Measurements from ENCODE around the gene RFX1.

DNA sequence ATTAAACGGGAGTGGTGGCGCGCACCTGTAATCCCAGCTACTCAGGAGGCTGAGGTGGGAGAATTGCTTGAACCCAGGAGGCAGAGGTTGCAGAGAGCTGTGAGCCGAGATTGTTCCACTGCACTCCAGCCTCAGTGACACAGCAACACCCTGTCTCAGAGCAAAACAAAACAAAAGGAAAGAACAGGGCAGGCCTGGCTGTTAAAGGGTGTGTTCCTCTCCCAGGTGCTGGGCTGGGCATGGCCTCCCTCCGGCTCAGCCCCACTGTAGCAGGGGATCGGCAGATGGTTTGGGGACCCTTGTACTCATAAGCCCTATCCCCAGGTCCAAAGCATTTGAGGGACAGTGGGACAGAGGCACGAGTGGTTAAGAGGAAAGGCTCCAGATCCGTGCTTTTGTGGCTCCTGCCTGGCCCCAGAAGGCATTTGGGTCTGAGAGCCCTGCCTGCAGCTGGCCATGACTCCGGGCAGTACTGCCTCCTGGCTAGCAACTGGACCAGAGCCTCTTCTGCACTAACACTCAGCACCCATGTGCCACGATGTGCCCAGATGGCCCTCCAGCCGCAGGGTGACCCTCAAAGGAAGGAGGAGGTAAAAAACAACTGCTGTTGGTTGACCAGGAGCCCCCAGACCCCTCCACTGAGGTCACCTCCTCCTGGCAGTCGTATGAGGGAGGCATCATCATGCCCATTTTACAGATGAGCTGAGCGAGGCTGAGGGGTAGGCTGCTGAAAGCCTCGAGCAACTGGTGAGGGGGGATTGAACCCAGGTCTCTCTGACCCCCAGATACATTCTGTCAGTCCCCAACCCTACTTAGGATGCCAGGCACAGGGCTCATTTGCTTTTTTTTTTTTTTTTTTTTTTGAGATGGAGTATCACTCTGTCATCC is 10.0 kb downstream of the RFX1 start:
- TF ChIP-seq, protein P1, sequence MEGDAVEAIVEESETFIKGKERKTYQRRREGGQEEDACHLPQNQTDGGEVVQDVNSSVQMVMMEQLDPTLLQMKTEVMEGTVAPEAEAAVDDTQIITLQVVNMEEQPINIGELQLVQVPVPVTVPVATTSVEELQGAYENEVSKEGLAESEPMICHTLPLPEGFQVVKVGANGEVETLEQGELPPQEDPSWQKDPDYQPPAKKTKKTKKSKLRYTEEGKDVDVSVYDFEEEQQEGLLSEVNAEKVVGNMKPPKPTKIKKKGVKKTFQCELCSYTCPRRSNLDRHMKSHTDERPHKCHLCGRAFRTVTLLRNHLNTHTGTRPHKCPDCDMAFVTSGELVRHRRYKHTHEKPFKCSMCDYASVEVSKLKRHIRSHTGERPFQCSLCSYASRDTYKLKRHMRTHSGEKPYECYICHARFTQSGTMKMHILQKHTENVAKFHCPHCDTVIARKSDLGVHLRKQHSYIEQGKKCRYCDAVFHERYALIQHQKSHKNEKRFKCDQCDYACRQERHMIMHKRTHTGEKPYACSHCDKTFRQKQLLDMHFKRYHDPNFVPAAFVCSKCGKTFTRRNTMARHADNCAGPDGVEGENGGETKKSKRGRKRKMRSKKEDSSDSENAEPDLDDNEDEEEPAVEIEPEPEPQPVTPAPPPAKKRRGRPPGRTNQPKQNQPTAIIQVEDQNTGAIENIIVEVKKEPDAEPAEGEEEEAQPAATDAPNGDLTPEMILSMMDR (IDR thresholded peaks at IDR 0.05): no peak
- no peak for TF ChIP-seq ZFX (IDR thresholded peaks at IDR 0.05; ENCODE audit: borderline replicate concordance)

Data from 22Rv1 (cell line).